Kidney (tissue), 22 donors: Measurements from ENCODE around the gene TMCO4. TPM values are rescaled to one million over a fixed set of nuclear protein-coding genes. Genes with fewer than 3 reads are reported as not detected.
A peak's percentile ranks its signal among the peaks of the same experiment; 100 is the strongest.
"Not testable (repeated sequence)": the region's sequence is repeated elsewhere in the genome, so short reads cannot be mapped to it uniquely, and the experiment has no call there.

Source experiments
- DNase-seq, 5 donors: peaks; one replicate each; pipeline ENCODE4 v3.0.0-alpha.2; 2013 to 2020
- FAIRE-seq: peaks from 2 replicates; lab custom pipeline; 2012; peaks lifted over from hg19 to GRCh38; lab: Jason Lieb, UNC
- H3K27ac ChIP-seq, 2 donors: one replicate each; pipeline ENCODE4 v1.7.0; 2013; ENCODE audit warnings: low read depth in 2 of 2, low read length in 2 of 2, inconsistent platforms in 1 of 2
- H3K27me3 ChIP-seq: one replicate; pipeline ENCODE4 v1.7.1; 2013; ENCODE audit warnings: low read length, inconsistent platforms; ENCODE audit not compliant: control insufficient read depth, insufficient read depth
- H3K36me3 ChIP-seq, 3 donors: one replicate each; pipeline versions ENCODE4 v1.7.0 to v1.7.1; 2013; ENCODE audit warnings: low read length in 3 of 3, control low read depth in 1 of 3, inconsistent platforms in 1 of 3; ENCODE audit not compliant: insufficient read depth in 3 of 3, control insufficient read depth in 2 of 3
- H3K4me1 ChIP-seq, 3 donors: one replicate each; pipeline versions ENCODE4 v1.7.0 to v1.7.1; 2013; ENCODE audit warnings: low read length in 3 of 3, inconsistent platforms in 1 of 3, low read depth in 1 of 3; ENCODE audit not compliant: control insufficient read depth in 2 of 3, insufficient read depth in 2 of 3
- H3K4me3 ChIP-seq, 3 donors: one replicate each; pipeline versions ENCODE4 v1.7.0 to v1.8.1; 2013; ENCODE audit warnings: low read length in 3 of 3, control low read depth in 1 of 3, inconsistent platforms in 1 of 3
- H3K9ac ChIP-seq, 3 donors: one replicate each; pipeline versions ENCODE4 v1.7.0 to v1.7.1; 2013; ENCODE audit warnings: low read length in 3 of 3, control low read depth in 1 of 3, inconsistent platforms in 1 of 3
- H3K9me3 ChIP-seq, 3 donors: one replicate each; pipeline versions ENCODE4 v1.7.0 to v1.7.1; 2013; ENCODE audit warnings: low read length in 3 of 3, control low read depth in 1 of 3, inconsistent platforms in 1 of 3; ENCODE audit not compliant: control insufficient read depth in 2 of 3, insufficient read depth in 1 of 3
- intact Hi-C: fragments of 100-400 bp; cut with DNase I; formaldehyde crosslinking; loops from one replicate; pipeline ENCODE4 v1.11.1; 2022
- long read RNA-seq, 10 donors: library from polyadenylated mRNA in 1 of 10; unstranded in 1 of 10; transcript quantifications; one replicate each; pipeline ENCODE4 v2.0.0 and lab custom pipeline, GENCODE V29; 2021 to 2026
- polyA plus RNA-seq: library from polyadenylated mRNA; stranded (reverse); fragments of 350-450 nt; fragmentation: Illumina TruSeq; extraction: RNeasy Lipid Tissue Mini Kit (QIAGEN cat#74804); gene quantifications from one replicate; pipeline ENCODE4 v1.2.3, GENCODE V29; 2014; ENCODE audit warnings: low read depth, low replicate concordance; ENCODE audit not compliant: insufficient read depth
- total RNA-seq: library from RNA; stranded (reverse); fragmentation: NEBNext Ultra II Directional; extraction: Animal tissue kit (Norgen Biotek cat#: 25700); gene quantifications from one replicate; pipeline ENCODE4 v1.2.1, GENCODE V29; 2021
- TF ChIP-seq, protein P1 (sequence below): IDR thresholded peaks from 3 replicates; pipeline ENCODE4 v1.5.1; 2012; ENCODE audit warnings: mild to moderate bottlenecking, moderate library complexity, borderline replicate concordance; ENCODE audit not compliant: insufficient read depth; ENCODE audit errors: extremely low read depth
- donor health status: control.
- donor health status: control.
- donor health status: control.
- donor health status: control.
- donor health status: control.
- donor health status: DM: yes; HTN: yes; CAD: no.
- donor health status: Normal renal cell carcinoma (clear cell type).

Gene TMCO4
- total RNA-seq: 36.5 TPM
- 35.0 TPM for polyA plus RNA-seq
- long read RNA-seq, donor 1, partial matches to known transcripts: 0 of 1 reads
- long read RNA-seq, donor 1, other reads (novel, unspliced or antisense): 0 of 1 reads
- long read RNA-seq, donor 2: 0 reads
- long read RNA-seq, donor 3: 0 reads
- long read RNA-seq, donor 4: 0 reads
- long read RNA-seq, donor 5: 0 reads
- long read RNA-seq, donor 6: 0 reads
- long read RNA-seq, donor 7, transcript TMCO4-201 (16 exons, 2,974 nt): major isoform, 11 of 83 reads
- long read RNA-seq, donor 7, partial matches to known transcripts: 16 of 83 reads
- long read RNA-seq, donor 7, other reads (novel, unspliced or antisense): 56 of 83 reads
- long read RNA-seq, donor 8: 0 reads
- long read RNA-seq, donor 9: 0 reads
- long read RNA-seq, donor 10, partial matches to known transcripts: 0 of 1 reads
- long read RNA-seq, donor 10, other reads (novel, unspliced or antisense): 0 of 1 reads

DNA sequence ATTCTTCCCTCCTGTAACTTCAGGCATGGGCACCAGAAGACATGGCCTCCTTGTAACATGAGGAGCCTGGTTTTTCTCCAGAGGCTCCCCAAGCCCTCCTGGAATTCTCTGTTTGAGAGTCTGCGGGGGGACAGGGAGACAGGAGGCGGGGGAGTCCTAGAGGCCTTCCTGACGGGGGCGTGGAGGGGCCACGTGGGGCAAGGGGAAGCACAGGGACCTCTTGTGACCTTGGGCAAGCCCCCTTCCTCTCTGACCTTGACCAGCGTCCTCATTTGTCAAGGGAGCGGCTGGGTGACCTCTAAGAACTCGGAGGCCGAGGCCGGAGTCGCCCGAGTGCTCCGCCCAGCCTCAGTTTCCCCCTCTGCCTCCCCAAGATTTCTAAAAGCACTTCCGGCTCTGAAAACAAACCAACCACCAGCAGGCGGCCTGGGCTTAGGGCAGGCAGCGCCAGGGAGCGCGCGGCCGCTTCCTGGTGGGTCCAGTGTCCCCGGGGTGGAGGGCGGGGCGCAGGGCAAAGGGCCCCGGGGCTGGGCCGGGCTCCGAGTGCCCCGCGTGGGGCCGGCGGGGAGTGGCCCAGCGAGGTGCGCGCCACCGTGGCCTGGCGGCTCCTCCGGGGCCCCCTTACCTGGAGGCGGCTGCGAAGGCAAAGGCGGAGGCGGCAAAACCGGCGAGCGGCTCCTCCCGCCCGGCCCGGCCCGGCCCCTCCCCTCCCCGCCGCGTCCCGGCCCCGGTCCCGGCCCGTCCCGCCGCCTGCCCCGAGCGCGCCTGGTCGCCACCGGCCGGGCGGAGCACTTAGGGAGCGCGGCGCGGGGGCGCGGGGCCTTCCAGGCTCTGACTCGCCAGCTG lies at the start of gene TMCO4:
TMCO4 (minus strand) TSS at position 687 of the 846 bp plus-strand sequence. CDS start 19,158 bp downstream, outside the sequence.
- FAIRE-seq: no peak

DNA sequence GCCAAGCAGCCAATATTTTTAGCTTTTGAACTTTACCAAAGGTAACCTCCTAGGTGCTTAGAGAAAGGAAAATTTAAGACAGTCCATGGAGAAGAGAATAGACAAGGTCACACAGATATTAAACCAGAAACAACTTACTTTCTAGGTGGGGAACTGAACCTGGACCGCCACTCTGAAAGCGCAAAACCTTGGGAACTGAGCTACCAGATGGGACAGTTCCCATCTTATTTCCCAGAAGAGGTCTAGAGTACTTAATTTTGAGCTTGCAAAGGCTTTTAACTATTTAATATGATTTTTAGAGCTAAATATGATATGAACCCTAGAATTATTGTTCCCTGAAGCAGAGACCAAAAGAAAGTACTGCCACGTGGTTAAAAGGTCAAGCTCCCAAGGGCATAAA lies 49.6 kb upstream of the TMCO4 start:
- H3K9ac ChIP-seq, H3K27ac ChIP-seq, FAIRE-seq, DNase-seq, H3K4me3 ChIP-seq, H3K27me3 ChIP-seq, H3K36me3 ChIP-seq, intact Hi-C loops, H3K9me3 ChIP-seq: not testable (repeated sequence)
- H3K4me1 ChIP-seq: peaks cover 2 to 14% (median 4%) of the 10 kb centered on the region in 3 donors

More for the DNA sequence above, at the start of gene TMCO4:
- H3K27me3 ChIP-seq: no peaks in the 10 kb centered on the region
- H3K9me3 ChIP-seq: no peaks in the 10 kb centered on the region
- intact Hi-C loops: no loop called here
- peak within 1 kb of the TSS; percentile 42 to 85 (median 76) for H3K4me3 ChIP-seq
- TF ChIP-seq, protein P1, sequence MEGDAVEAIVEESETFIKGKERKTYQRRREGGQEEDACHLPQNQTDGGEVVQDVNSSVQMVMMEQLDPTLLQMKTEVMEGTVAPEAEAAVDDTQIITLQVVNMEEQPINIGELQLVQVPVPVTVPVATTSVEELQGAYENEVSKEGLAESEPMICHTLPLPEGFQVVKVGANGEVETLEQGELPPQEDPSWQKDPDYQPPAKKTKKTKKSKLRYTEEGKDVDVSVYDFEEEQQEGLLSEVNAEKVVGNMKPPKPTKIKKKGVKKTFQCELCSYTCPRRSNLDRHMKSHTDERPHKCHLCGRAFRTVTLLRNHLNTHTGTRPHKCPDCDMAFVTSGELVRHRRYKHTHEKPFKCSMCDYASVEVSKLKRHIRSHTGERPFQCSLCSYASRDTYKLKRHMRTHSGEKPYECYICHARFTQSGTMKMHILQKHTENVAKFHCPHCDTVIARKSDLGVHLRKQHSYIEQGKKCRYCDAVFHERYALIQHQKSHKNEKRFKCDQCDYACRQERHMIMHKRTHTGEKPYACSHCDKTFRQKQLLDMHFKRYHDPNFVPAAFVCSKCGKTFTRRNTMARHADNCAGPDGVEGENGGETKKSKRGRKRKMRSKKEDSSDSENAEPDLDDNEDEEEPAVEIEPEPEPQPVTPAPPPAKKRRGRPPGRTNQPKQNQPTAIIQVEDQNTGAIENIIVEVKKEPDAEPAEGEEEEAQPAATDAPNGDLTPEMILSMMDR: peak; percentile 36
- DNase-seq: peak; percentile 49 to 90 (median 73)
- H3K9ac ChIP-seq: peak within 1 kb of the TSS; percentile 4 to 88 (median 78)
- peak within 1 kb of the TSS; percentile 87 to 91 for H3K27ac ChIP-seq
- no peaks in the 10 kb centered on the region for H3K36me3 ChIP-seq
- H3K4me1 ChIP-seq: peaks cover 0 to 8% (median 3%) of the 10 kb centered on the region in 3 donors

DNA sequence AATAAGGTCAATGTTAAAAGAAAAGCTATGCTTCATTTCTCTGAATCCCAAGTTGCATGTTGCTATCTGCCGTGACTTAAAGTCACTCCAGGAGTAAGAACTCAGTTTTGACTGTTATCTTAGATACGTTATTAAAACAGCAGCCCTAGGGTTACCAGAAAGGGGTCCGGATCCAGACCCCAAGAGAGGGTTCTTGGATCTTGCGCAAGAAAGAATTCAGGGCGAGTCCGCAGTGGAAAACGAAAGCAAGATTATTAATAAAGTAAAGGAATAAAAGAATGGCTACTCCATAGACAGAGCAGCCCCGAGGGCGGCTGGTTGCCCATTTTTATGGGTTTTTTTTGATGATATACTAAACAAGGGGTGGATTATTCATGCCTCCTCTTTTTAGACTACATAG lies 47.6 kb upstream of the TMCO4 start:
- H3K36me3 ChIP-seq, H3K27me3 ChIP-seq, intact Hi-C loops, FAIRE-seq, H3K9me3 ChIP-seq, H3K9ac ChIP-seq, H3K27ac ChIP-seq, H3K4me3 ChIP-seq, DNase-seq: not testable (repeated sequence)
- H3K4me1 ChIP-seq: peaks cover 2 to 14% (median 4%) of the 10 kb centered on the region in 3 donors

DNA sequence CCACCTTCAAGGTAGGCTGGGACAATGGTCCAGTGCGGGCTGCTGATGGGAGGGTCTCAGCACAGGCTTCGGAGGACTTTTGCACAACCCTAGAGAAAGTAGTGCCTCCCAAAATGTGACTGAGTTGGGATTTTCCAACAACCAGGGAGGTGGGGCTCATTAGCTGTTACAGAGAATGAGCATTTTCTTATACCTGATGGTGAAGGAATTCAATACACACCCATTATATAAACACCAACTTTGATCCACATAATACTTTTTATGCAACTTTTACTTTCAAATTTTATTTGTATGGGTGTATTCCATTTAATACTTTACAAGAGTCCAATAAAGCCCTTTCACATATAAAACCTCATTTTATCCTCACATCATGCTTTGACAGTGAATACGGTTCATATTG lies 46.6 kb upstream of the TMCO4 start:
- Histone ChIP-seq H3K27ac (no peak overlapping the region), H3K27me3 (no peaks in the 10 kb centered on the region), H3K36me3 (no peaks in the 10 kb centered on the region), H3K9ac (no peak overlapping the region), H3K4me3 (no peak overlapping the region), H3K9me3 (peaks cover 0 to 5% (median 0%) of the 10 kb centered on the region in 3 donors), H3K4me1 (peaks cover 2 to 14% (median 4%) of the 10 kb centered on the region in 3 donors)
- intact Hi-C loops: no loop called here
- FAIRE-seq (no peak), DNase-seq (no peak)
- TF ChIP-seq, protein P1: no peak
